Upper lobe of right lung (tissue), 1 donor: ENCODE measurements around the gene ITPK1. TPM values are rescaled to one million over a fixed set of nuclear protein-coding genes. Genes with fewer than 3 reads are reported as not detected.

Source experiments
- ATAC-seq: fragments of 200-7000 bp; cut with Tn5 transposase; one replicate; pipeline ENCODE4 v1.9.1; 2020; ENCODE audit warnings: mild to moderate bottlenecking, moderate library complexity
- DNase-seq: peaks from one replicate; pipeline ENCODE4 v3.0.0-alpha.2; 2020
- H3K27ac ChIP-seq: fragments of 200-600 bp; one replicate; pipeline ENCODE4 v1.8.0; 2022
- H3K27me3 ChIP-seq: fragments of 200-600 bp; one replicate; pipeline ENCODE4 v1.8.0; 2022; ENCODE audit warnings: mild to moderate bottlenecking
- H3K36me3 ChIP-seq: fragments of 200-600 bp; one replicate; pipeline ENCODE4 v1.8.0; 2022
- H3K4me1 ChIP-seq: fragments of 200-600 bp; one replicate; pipeline ENCODE4 v1.8.0; 2022
- H3K4me3 ChIP-seq: fragments of 200-600 bp; one replicate; pipeline ENCODE4 v1.8.0; 2022; ENCODE audit warnings: mild to moderate bottlenecking
- H3K9me3 ChIP-seq: fragments of 200-600 bp; one replicate; pipeline ENCODE4 v1.8.0; 2022
- CTCF ChIP-seq: fragments of 200-600 bp; IDR thresholded peaks from one replicate; pipeline ENCODE4 v1.8.0; 2022; ENCODE audit warnings: antibody characterized with exemption
- intact Hi-C: fragments of 100-400 bp; cut with DNase I; formaldehyde crosslinking; loops from one replicate; pipeline ENCODE4 v1.11.0; 2022
- total RNA-seq: library from RNA; stranded (reverse); fragmentation: NEBNext Ultra II Directional; extraction: Animal tissue kit (Norgen Biotek cat#: 25700); gene quantifications from one replicate; pipeline ENCODE4 v1.2.1, GENCODE V29; 2021
- donor health status: DM: no; HTN: yes; CAD: no; lungs with severe emphysema.

Gene ITPK1
- total RNA-seq, 1 donor from 2014 or later = 96.9 TPM

- intact Hi-C loops = no loop called here
- Histone ChIP-seq H3K36me3 (peaks cover 50% of the 10 kb centered on the region), H3K9me3 (no peaks in the 10 kb centered on the region), H3K27ac (no peak overlapping the region), H3K27me3 (no peaks in the 10 kb centered on the region), H3K4me3 (no peak overlapping the region), H3K4me1 (no peaks in the 10 kb centered on the region)
- no peak for DNase-seq
- TF ChIP-seq CTCF = no peak
- ATAC-seq = no peak
Observed at GRCh38 chr14:92945544-92945943, 170.2 kb downstream of the ITPK1 start.

- no peak overlapping the region for H3K4me3 ChIP-seq
- intact Hi-C loops = no loop called here
- H3K27me3 ChIP-seq = no peaks in the 10 kb centered on the region
- H3K4me1 ChIP-seq = no peaks in the 10 kb centered on the region
- DNase-seq (no peak), ATAC-seq (no peak)
- TF ChIP-seq CTCF = no peak
- H3K27ac ChIP-seq = no peak overlapping the region
- H3K9me3 ChIP-seq = no peaks in the 10 kb centered on the region
- H3K36me3 ChIP-seq = peaks cover 44% of the 10 kb centered on the region
Observed at GRCh38 chr14:92944976-92945375, 170.7 kb downstream of the ITPK1 start.

GRCh38 chr14:92943855-92944570, 171.7 kb downstream of the ITPK1 start:
- H3K27ac ChIP-seq = no peak overlapping the region
- no peaks in the 10 kb centered on the region for H3K4me1 ChIP-seq
- intact Hi-C loops = no loop called here
- no peak for TF ChIP-seq CTCF
- H3K4me3 ChIP-seq = no peak overlapping the region
- peaks cover 40% of the 10 kb centered on the region for H3K36me3 ChIP-seq
- ATAC-seq (no peak), DNase-seq (no peak)
- no peaks in the 10 kb centered on the region for H3K27me3 ChIP-seq
- no peaks in the 10 kb centered on the region for H3K9me3 ChIP-seq

GRCh38 chr14:92942976-92943710, 172.6 kb downstream of the ITPK1 start:
- Histone ChIP-seq H3K36me3 (peaks cover 36% of the 10 kb centered on the region), H3K27me3 (no peaks in the 10 kb centered on the region), H3K9me3 (no peaks in the 10 kb centered on the region), H3K27ac (no peak overlapping the region), H3K4me1 (no peaks in the 10 kb centered on the region), H3K4me3 (no peak overlapping the region)
- ATAC-seq (no peak), DNase-seq (no peak)
- intact Hi-C loops = no loop called here
- no peak for TF ChIP-seq CTCF

- Histone ChIP-seq H3K9me3 (no peaks in the 10 kb centered on the region), H3K4me1 (no peaks in the 10 kb centered on the region), H3K27ac (no peak overlapping the region), H3K27me3 (no peaks in the 10 kb centered on the region), H3K36me3 (peaks cover 32% of the 10 kb centered on the region), H3K4me3 (no peak overlapping the region)
- no peak for TF ChIP-seq CTCF
- ATAC-seq (no peak), DNase-seq (no peak)
- intact Hi-C loops = no loop called here
Observed at GRCh38 chr14:92942576-92942975, 173.1 kb downstream of the ITPK1 start.
